ENCODE measurements around the gene IRF1. TPM values are rescaled to one million over a fixed set of nuclear protein-coding genes. Genes with fewer than 3 reads are reported as not detected.
"Not testable (repeated sequence)": the region's sequence is repeated elsewhere in the genome, so short reads cannot be mapped to it uniquely, and the experiment has no call there.

The IRF1 gene
- total RNA-seq, 2 donors from 2014 or later, result 5.6 to 7.3 TPM

- Histone ChIP-seq H3K9ac (ENCODE audit: extremely low read depth, low read length, poor library complexity, severe bottlenecking) (no peak overlapping the region), H3K27me3 (ENCODE audit: control insufficient read depth, insufficient read depth, low read length, poor library complexity, severe bottlenecking) (peaks cover 13% of the 10 kb centered on the region), H3K4me1 (ENCODE audit: control insufficient read depth, insufficient read depth, low read length) (no peaks in the 10 kb centered on the region), H3K4me3 (ENCODE audit: low read length) (peak overlapping the region; percentile 67), H3K27ac (ENCODE audit: low read depth, low read length) (no peak overlapping the region), H3K9me3 (ENCODE audit: control insufficient read depth, low read length) (no peaks in the 10 kb centered on the region), H3K36me3 (ENCODE audit: control insufficient read depth, insufficient read depth, low read length) (no peaks in the 10 kb centered on the region)
- H3K27me3 Mint-ChIP-seq (ENCODE audit: insufficient read depth), result peaks cover 9% of the 10 kb centered on the region
- 80 to 89% methylated on average over 6 to 8 of the region's 8 CpGs for WGBS, 2 experiments (ENCODE audit: insufficient coverage in 1 of 2, insufficient read length in 1 of 2)
- H3K4me1 Mint-ChIP-seq, result no peaks in the 10 kb centered on the region
- DNase-seq, result no peak
- H3K27ac Mint-ChIP-seq, result no peak overlapping the region
- no peaks in the 10 kb centered on the region for H3K36me3 Mint-ChIP-seq (ENCODE audit: low read depth)
- no peak for TF ChIP-seq CTCF (conservative IDR thresholded peaks at IDR 0.05)
- peaks cover 5% of the 10 kb centered on the region for H3K9me3 Mint-ChIP-seq
- H3K4me3 Mint-ChIP-seq, result peak overlapping the region; percentile 25
Measured at GRCh38 chr5:132526974-132527564, 36.5 kb upstream of the IRF1 start.

- no peaks in the 10 kb centered on the region for H3K36me3 Mint-ChIP-seq (ENCODE audit: low read depth)
- peak; percentile 82 for DNase-seq
- peaks cover 3% of the 10 kb centered on the region for H3K27me3 Mint-ChIP-seq (ENCODE audit: insufficient read depth)
- WGBS, 2 experiments (ENCODE audit: insufficient coverage in 1 of 2, insufficient read length in 1 of 2), result 0 to 37% methylated on average over 1 to 11 of the region's 11 CpGs
- H3K9me3 Mint-ChIP-seq, result peaks cover 5% of the 10 kb centered on the region
- TF ChIP-seq CTCF (conservative IDR thresholded peaks at IDR 0.05), result peak; percentile 97
- H3K4me3 ChIP-seq (ENCODE audit: low read length), result peak overlapping the region; percentile 67
- H3K36me3 ChIP-seq (ENCODE audit: control insufficient read depth, insufficient read depth, low read length), result no peaks in the 10 kb centered on the region
- peaks cover 6% of the 10 kb centered on the region for H3K27me3 ChIP-seq (ENCODE audit: control insufficient read depth, insufficient read depth, low read length, poor library complexity, severe bottlenecking)
- H3K4me3 Mint-ChIP-seq, result peak overlapping the region; percentile 25
- H3K4me1 ChIP-seq (ENCODE audit: control insufficient read depth, insufficient read depth, low read length), result no peaks in the 10 kb centered on the region
- H3K4me1 Mint-ChIP-seq, result no peaks in the 10 kb centered on the region
- peaks cover 1% of the 10 kb centered on the region for H3K9me3 ChIP-seq (ENCODE audit: control insufficient read depth, low read length)
- H3K9ac ChIP-seq (ENCODE audit: extremely low read depth, low read length, poor library complexity, severe bottlenecking), result no peak overlapping the region
- H3K27ac ChIP-seq (ENCODE audit: low read depth, low read length), result no peak overlapping the region
- H3K27ac Mint-ChIP-seq, result no peak overlapping the region
Measured at GRCh38 chr5:132526290-132526973, 35.9 kb upstream of the IRF1 start.

- H3K9me3 Mint-ChIP-seq, result peaks cover 12% of the 10 kb centered on the region
Measured at GRCh38 chr5:132525299-132525724, 34.7 kb upstream of the IRF1 start.

GRCh38 chr5:132524877-132525276 is 34.3 kb upstream of the IRF1 start:
- not testable (repeated sequence) for H3K4me1 ChIP-seq (ENCODE audit: control insufficient read depth, insufficient read depth, low read length); H3K36me3 ChIP-seq (ENCODE audit: control insufficient read depth, insufficient read depth, low read length); H3K4me1 Mint-ChIP-seq; H3K9me3 ChIP-seq (ENCODE audit: control insufficient read depth, low read length); H3K27ac ChIP-seq (ENCODE audit: low read depth, low read length); H3K36me3 Mint-ChIP-seq (ENCODE audit: low read depth); H3K4me3 ChIP-seq (ENCODE audit: low read length); DNase-seq; H3K27ac Mint-ChIP-seq; H3K9ac ChIP-seq (ENCODE audit: extremely low read depth, low read length, poor library complexity, severe bottlenecking); H3K27me3 ChIP-seq (ENCODE audit: control insufficient read depth, insufficient read depth, low read length, poor library complexity, severe bottlenecking); H3K4me3 Mint-ChIP-seq; H3K27me3 Mint-ChIP-seq (ENCODE audit: insufficient read depth)
- WGBS, 2 experiments (ENCODE audit: insufficient coverage in 1 of 2, insufficient read length in 1 of 2), result 78 to 94% methylated on average over 5 of the region's 5 CpGs
- H3K9me3 Mint-ChIP-seq, result peaks cover 16% of the 10 kb centered on the region

More at GRCh38 chr5:132525299-132525724, 34.7 kb upstream of the IRF1 start:
- no peak overlapping the region for H3K4me3 ChIP-seq (ENCODE audit: low read length)
- H3K27me3 ChIP-seq (ENCODE audit: control insufficient read depth, insufficient read depth, low read length, poor library complexity, severe bottlenecking), result no peaks in the 10 kb centered on the region
- H3K4me1 ChIP-seq (ENCODE audit: control insufficient read depth, insufficient read depth, low read length), result no peaks in the 10 kb centered on the region
- no peaks in the 10 kb centered on the region for H3K36me3 Mint-ChIP-seq (ENCODE audit: low read depth)
- no peaks in the 10 kb centered on the region for H3K4me1 Mint-ChIP-seq
- no peak overlapping the region for H3K4me3 Mint-ChIP-seq
- peaks cover 5% of the 10 kb centered on the region for H3K9me3 ChIP-seq (ENCODE audit: control insufficient read depth, low read length)
- H3K36me3 ChIP-seq (ENCODE audit: control insufficient read depth, insufficient read depth, low read length), result no peaks in the 10 kb centered on the region
- H3K27ac Mint-ChIP-seq, result no peak overlapping the region
- H3K27me3 Mint-ChIP-seq (ENCODE audit: insufficient read depth), result peaks cover 2% of the 10 kb centered on the region
- TF ChIP-seq CTCF (conservative IDR thresholded peaks at IDR 0.05), result no peak
- H3K27ac ChIP-seq (ENCODE audit: low read depth, low read length), result no peak overlapping the region
- no peak for DNase-seq
- no peak overlapping the region for H3K9ac ChIP-seq (ENCODE audit: extremely low read depth, low read length, poor library complexity, severe bottlenecking)

- H3K36me3 Mint-ChIP-seq (ENCODE audit: low read depth); H3K27ac Mint-ChIP-seq: not testable (repeated sequence)
- 86 to 90% methylated on average over 1 of the region's 1 CpG for WGBS, 2 experiments (ENCODE audit: insufficient coverage in 1 of 2, insufficient read length in 1 of 2)
Measured at GRCh38 chr5:132522067-132522466, 31.5 kb upstream of the IRF1 start.

More at GRCh38 chr5:132522067-132522466, 31.5 kb upstream of the IRF1 start:
- H3K9me3 Mint-ChIP-seq, result peaks cover 16% of the 10 kb centered on the region
- not testable (repeated sequence) for H3K27me3 Mint-ChIP-seq (ENCODE audit: insufficient read depth); H3K36me3 ChIP-seq (ENCODE audit: control insufficient read depth, insufficient read depth, low read length); H3K27ac ChIP-seq (ENCODE audit: low read depth, low read length); H3K9me3 ChIP-seq (ENCODE audit: control insufficient read depth, low read length); H3K4me3 ChIP-seq (ENCODE audit: low read length); H3K9ac ChIP-seq (ENCODE audit: extremely low read depth, low read length, poor library complexity, severe bottlenecking); H3K4me1 Mint-ChIP-seq; H3K27me3 ChIP-seq (ENCODE audit: control insufficient read depth, insufficient read depth, low read length, poor library complexity, severe bottlenecking); DNase-seq; H3K4me3 Mint-ChIP-seq; H3K4me1 ChIP-seq (ENCODE audit: control insufficient read depth, insufficient read depth, low read length)

All from endodermal cell (in vitro differentiated cells).